Measurements from ENCODE around the gene KCTD11.

KCTD11 gene

GRCh38 chr17:7388856-7389255, 36.9 kb downstream of the KCTD11 start:
- Mint-ChIP-seq H3K27ac (no peak overlapping the region), H3K36me3 (peaks cover 10% of the 10 kb centered on the region), H3K27me3 (no peaks in the 10 kb centered on the region), H3K4me3 (no peak overlapping the region), H3K4me1 (peaks cover 11% of the 10 kb centered on the region), H3K9me3 (no peaks in the 10 kb centered on the region)
- DNase-seq (ENCODE audit: low spot score in 2 of 2) (no peak), ATAC-seq (ENCODE audit: low read depth) (no peak)

GRCh38 chr17:7389924-7390910, 38.3 kb downstream of the KCTD11 start:
- Mint-ChIP-seq H3K27me3 (no peaks in the 10 kb centered on the region), H3K4me1 (peaks cover 11% of the 10 kb centered on the region), H3K9me3 (no peaks in the 10 kb centered on the region), H3K4me3 (no peak overlapping the region), H3K36me3 (peaks cover 10% of the 10 kb centered on the region), H3K27ac (no peak overlapping the region)
- ATAC-seq (ENCODE audit: low read depth) (no peak), DNase-seq (ENCODE audit: low spot score in 2 of 2) (no peak)

- H3K36me3 Mint-ChIP-seq = peaks cover 10% of the 10 kb centered on the region
Observed at GRCh38 chr17:7391307-7391706, 39.3 kb downstream of the KCTD11 start.

GRCh38 chr17:7392696-7393612, 41.0 kb downstream of the KCTD11 start:
- H3K9me3 Mint-ChIP-seq = no peaks in the 10 kb centered on the region
- no peaks in the 10 kb centered on the region for H3K27me3 Mint-ChIP-seq
- no peak overlapping the region for H3K27ac Mint-ChIP-seq
- H3K36me3 Mint-ChIP-seq = peaks cover 10% of the 10 kb centered on the region
- peaks cover 14% of the 10 kb centered on the region for H3K4me1 Mint-ChIP-seq
- peak overlapping the region; percentile 93 for H3K4me3 Mint-ChIP-seq
- no peak for ATAC-seq (ENCODE audit: low read depth)
- DNase-seq (ENCODE audit: low spot score in 2 of 2) = no peak

More at GRCh38 chr17:7391307-7391706, 39.3 kb downstream of the KCTD11 start:
- no peak for DNase-seq (ENCODE audit: low spot score in 2 of 2)
- Mint-ChIP-seq H3K9me3 (no peaks in the 10 kb centered on the region), H3K27me3 (no peaks in the 10 kb centered on the region), H3K27ac (no peak overlapping the region), H3K4me3 (no peak overlapping the region), H3K4me1 (peaks cover 14% of the 10 kb centered on the region)
- no peak for ATAC-seq (ENCODE audit: low read depth)

- Mint-ChIP-seq H3K9me3 (no peaks in the 10 kb centered on the region), H3K27ac (peak overlapping the region; percentile 81), H3K36me3 (peaks cover 10% of the 10 kb centered on the region), H3K27me3 (no peaks in the 10 kb centered on the region), H3K4me3 (peak overlapping the region; percentile 93), H3K4me1 (peaks cover 14% of the 10 kb centered on the region)
- ATAC-seq (ENCODE audit: low read depth) (peak; percentile 74), DNase-seq (ENCODE audit: low spot score in 2 of 2) (no peak)
Observed at GRCh38 chr17:7393613-7394451, 41.9 kb downstream of the KCTD11 start.

- H3K36me3 Mint-ChIP-seq = peaks cover 8% of the 10 kb centered on the region
- H3K4me1 Mint-ChIP-seq = peaks cover 14% of the 10 kb centered on the region
- ATAC-seq (ENCODE audit: low read depth) (peak; percentile 90), DNase-seq (ENCODE audit: low spot score in 2 of 2) (peak; percentile 80 to 89)
- H3K27me3 Mint-ChIP-seq = no peaks in the 10 kb centered on the region
- no peaks in the 10 kb centered on the region for H3K9me3 Mint-ChIP-seq
- peak within 1 kb of the TSS; percentile 81 for H3K27ac Mint-ChIP-seq
- H3K4me3 Mint-ChIP-seq = peak within 1 kb of the TSS; percentile 94
Observed at GRCh38 chr17:7394452-7395191, 42.7 kb downstream of the KCTD11 start, which contains the start of gene PLSCR3. PLSCR3 (minus strand) TSS chr17:7394525; CDS start chr17:7394110, 415 bp downstream.

GRCh38 chr17:7396147-7396546, 44.2 kb downstream of the KCTD11 start:
- Mint-ChIP-seq H3K36me3 (peaks cover 1% of the 10 kb centered on the region), H3K4me1 (peaks cover 14% of the 10 kb centered on the region), H3K4me3 (no peak overlapping the region), H3K27ac (no peak overlapping the region), H3K27me3 (no peaks in the 10 kb centered on the region), H3K9me3 (no peaks in the 10 kb centered on the region)
- DNase-seq (ENCODE audit: low spot score in 2 of 2) = no peak
- no peak for ATAC-seq (ENCODE audit: low read depth)

GRCh38 chr17:7398612-7399011, 46.6 kb downstream of the KCTD11 start:
- Mint-ChIP-seq H3K27me3 (no peaks in the 10 kb centered on the region), H3K36me3 (peaks cover 2% of the 10 kb centered on the region), H3K9me3 (no peaks in the 10 kb centered on the region), H3K27ac (no peak overlapping the region), H3K4me3 (no peak overlapping the region), H3K4me1 (peaks cover 17% of the 10 kb centered on the region)
- ATAC-seq (ENCODE audit: low read depth) (no peak), DNase-seq (ENCODE audit: low spot score in 2 of 2) (no peak)

GRCh38 chr17:7403043-7403726, 51.2 kb downstream of the KCTD11 start:
- Mint-ChIP-seq H3K36me3 (peaks cover 2% of the 10 kb centered on the region), H3K9me3 (no peaks in the 10 kb centered on the region), H3K27ac (peak overlapping the region; percentile 91), H3K4me1 (peaks cover 16% of the 10 kb centered on the region), H3K4me3 (peak overlapping the region; percentile 97), H3K27me3 (peaks cover 8% of the 10 kb centered on the region)
- ATAC-seq (ENCODE audit: low read depth) (no peak), DNase-seq (ENCODE audit: low spot score in 2 of 2) (no peak)

GRCh38 chr17:7403727-7403976, 51.7 kb downstream of the KCTD11 start:
- DNase-seq (ENCODE audit: low spot score in 2 of 2) = no peak

GRCh38 chr17:7403977-7404736, 52.2 kb downstream of the KCTD11 start, which contains the start of gene TMEM256:
TMEM256 (minus strand) TSS chr17:7404097; CDS start chr17:7404084, 13 bp downstream.
- Mint-ChIP-seq H3K4me1 (peaks cover 18% of the 10 kb centered on the region), H3K27ac (peak within 1 kb of the TSS; percentile 91), H3K9me3 (no peaks in the 10 kb centered on the region), H3K4me3 (peak within 1 kb of the TSS; percentile 97), H3K36me3 (peaks cover 2% of the 10 kb centered on the region), H3K27me3 (peaks cover 10% of the 10 kb centered on the region)
- ATAC-seq (ENCODE audit: low read depth) = peak; percentile 92
- peak; percentile 86 to 87 for DNase-seq (ENCODE audit: low spot score in 2 of 2)

More at GRCh38 chr17:7403727-7403976, 51.7 kb downstream of the KCTD11 start:
- no peaks in the 10 kb centered on the region for H3K9me3 Mint-ChIP-seq
- H3K4me3 Mint-ChIP-seq = peak overlapping the region; percentile 97
- H3K4me1 Mint-ChIP-seq = peaks cover 16% of the 10 kb centered on the region
- peaks cover 8% of the 10 kb centered on the region for H3K27me3 Mint-ChIP-seq
- peak overlapping the region; percentile 91 for H3K27ac Mint-ChIP-seq
- peak; percentile 6 for ATAC-seq (ENCODE audit: low read depth)
- peaks cover 2% of the 10 kb centered on the region for H3K36me3 Mint-ChIP-seq
